ENCODE results near the gene CNTNAP3.
"Not testable (repeated sequence)": the region's sequence is repeated elsewhere in the genome, so short reads cannot be mapped to it uniquely, and the experiment has no call there.

- not testable (repeated sequence) for TF ChIP-seq CTCF (IDR thresholded peaks at IDR 0.05); EP300 (IDR thresholded peaks at IDR 0.05); KDM5A (IDR thresholded peaks at IDR 0.05); E2F6 (IDR thresholded peaks at IDR 0.05; ENCODE audit: borderline replicate concordance, low read depth); CBX8 (IDR thresholded peaks at IDR 0.05); CHD2 (IDR thresholded peaks at IDR 0.05; ENCODE audit: low read length, partially characterized antibody); POLR2A (IDR thresholded peaks at IDR 0.05; ENCODE audit: low read length); CHD4 (IDR thresholded peaks at IDR 0.05; ENCODE audit: borderline replicate concordance); POLR2AphosphoS2 (conservative IDR thresholded peaks at IDR 0.05; ENCODE audit: low read length)
Measured at GRCh38 chr9:39198000-39198709, 89.8 kb downstream of the CNTNAP3 start.

Measured in A549 (cell line).